IMR-90 (cell line): Measurements from ENCODE around the gene GJB3. TPM values are rescaled to one million over a fixed set of nuclear protein-coding genes. Genes with fewer than 3 reads are reported as not detected.

Source experiments
- ATAC-seq: fragments of 200-7000 bp; cut with Tn5 transposase; 2 replicates; pipeline ENCODE4 v1.9.1; 2020; ENCODE audit warnings: low read depth, mild to moderate bottlenecking, moderate library complexity
- BruUV-seq: library from RNA; stranded (reverse); fragments of 400-500 nt; replicated peaks from 2 replicates; lab custom pipeline; 2021; lab: Mats Ljungman, UMichigan
- CTCF ChIA-PET: fragments of 300-600 bp; formaldehyde crosslinking; extraction: SDS; loops from one replicate; lab custom pipeline; 2021; ENCODE audit warnings: antibody characterized with exemption; lab: Yijun Ruan, JAX
- POLR2A ChIA-PET: fragments of 300-600 bp; sonication (Branson Sonifier 250); formaldehyde crosslinking; loops from one replicate; lab custom pipeline; 2022; ENCODE audit warnings: antibody characterized with exemption; ENCODE audit not compliant: unreplicated experiment; lab: Charles Lee
- DNase-seq: peaks from one replicate; pipeline ENCODE4 v3.0.0; 2013
- H2AFZ ChIP-seq: replicated peaks from 2 replicates; pipeline ENCODE3; 2013; ENCODE audit warnings: low read length, mild to moderate bottlenecking; ENCODE audit not compliant: poor library complexity
- H2AK5ac ChIP-seq: 2 replicates; pipeline ENCODE4 v1.6.1; 2013; ENCODE audit warnings: low read depth, low read length, inconsistent platforms
- H2AK9ac ChIP-seq: replicated peaks from 2 replicates; pipeline ENCODE3; 2013; ENCODE audit warnings: mild to moderate bottlenecking, low read depth, low read length, moderate library complexity; ENCODE audit not compliant: poor library complexity
- H2BK120ac ChIP-seq: 2 replicates; pipeline ENCODE4 v1.6.1; 2013; ENCODE audit warnings: low read depth, low read length, inconsistent platforms
- H2BK15ac ChIP-seq: 3 replicates; pipeline ENCODE4 v1.6.1; 2013; ENCODE audit warnings: low read depth, low read length, inconsistent platforms
- H2BK20ac ChIP-seq: 2 replicates; pipeline ENCODE4 v1.6.1; 2013; ENCODE audit warnings: low read depth, mild to moderate bottlenecking, inconsistent platforms, low read length, moderate library complexity
- H2BK5ac ChIP-seq: 2 replicates; pipeline ENCODE4 v1.6.1; 2013; ENCODE audit warnings: mild to moderate bottlenecking, low read depth, low read length, inconsistent platforms; ENCODE audit not compliant: poor library complexity, severe bottlenecking
- H3K14ac ChIP-seq: replicated peaks from 2 replicates; pipeline ENCODE4 v1.6.1; 2013; ENCODE audit warnings: low read depth, low read length, inconsistent platforms
- H3K18ac ChIP-seq: 2 replicates; pipeline ENCODE4 v1.6.1; 2013; ENCODE audit warnings: low read depth, low read length, control low read depth
- H3K23ac ChIP-seq: 2 replicates; pipeline ENCODE4 v1.6.1; 2013; ENCODE audit warnings: low read depth, low read length, inconsistent platforms
- H3K27ac ChIP-seq: 2 replicates; pipeline ENCODE4 v1.5.1; 2013; ENCODE audit warnings: mild to moderate bottlenecking, control low read depth, low read length; ENCODE audit not compliant: insufficient read depth
- H3K27me3 ChIP-seq: 2 replicates; pipeline ENCODE4 v1.6.1; 2013; ENCODE audit warnings: low read length; ENCODE audit not compliant: control insufficient read depth, insufficient read depth
- H3K36me3 ChIP-seq: 2 replicates; pipeline ENCODE4 v1.6.1; 2013; ENCODE audit warnings: low read length, mixed read lengths; ENCODE audit not compliant: control insufficient read depth, insufficient read depth
- H3K4ac ChIP-seq: 2 replicates; pipeline ENCODE4 v1.6.1; 2013; ENCODE audit warnings: low read depth, low read length, inconsistent platforms
- H3K4me1 ChIP-seq: 2 replicates; pipeline ENCODE4 v1.6.1; 2013; ENCODE audit warnings: low read length, mixed read lengths; ENCODE audit not compliant: control insufficient read depth, insufficient read depth
- H3K4me2 ChIP-seq: 2 replicates; pipeline ENCODE4 v1.6.1; 2013; ENCODE audit warnings: low read depth, mild to moderate bottlenecking, control low read depth, low read length, moderate library complexity
- H3K4me3 ChIP-seq: 2 replicates; pipeline ENCODE4 v1.5.1; 2013; ENCODE audit warnings: low read depth, mild to moderate bottlenecking, control low read depth, low read length, moderate library complexity; ENCODE audit not compliant: insufficient read depth
- H3K56ac ChIP-seq: 2 replicates; pipeline ENCODE4 v1.6.1; 2013; ENCODE audit warnings: low read length, inconsistent platforms; ENCODE audit not compliant: insufficient read depth; ENCODE audit errors: extremely low read depth
- H3K79me1 ChIP-seq, 2 experiments: 2 replicates each; pipeline ENCODE4 v1.6.1; 2013; ENCODE audit warnings: low read length in 2 of 2, inconsistent platforms in 1 of 2, low read depth in 1 of 2
- H3K9ac ChIP-seq: 2 replicates; pipeline ENCODE4 v1.6.1; 2013; ENCODE audit warnings: low read depth, low read length, control low read depth
- H3K9me1 ChIP-seq: 2 replicates; pipeline ENCODE4 v1.6.1; 2013; ENCODE audit warnings: low read length, inconsistent platforms; ENCODE audit not compliant: insufficient read depth
- H3K9me3 ChIP-seq: 2 replicates; pipeline ENCODE4 v1.6.1; 2013; ENCODE audit warnings: low read length; ENCODE audit not compliant: control insufficient read depth, insufficient read depth
- H4K20me1 ChIP-seq: 2 replicates; pipeline ENCODE4 v1.6.1; 2013; ENCODE audit warnings: low read length, inconsistent platforms; ENCODE audit not compliant: insufficient read depth
- H4K5ac ChIP-seq: 2 replicates; pipeline ENCODE4 v1.6.1; 2013; ENCODE audit warnings: mild to moderate bottlenecking, low read depth, low read length, control low read depth
- H4K8ac ChIP-seq, 2 experiments: 2 replicates each; pipeline ENCODE4 v1.6.1; 2013; ENCODE audit warnings: low read depth in 2 of 2, low read length in 2 of 2, control low read depth in 1 of 2, inconsistent platforms in 1 of 2
- H4K91ac ChIP-seq: 2 replicates; pipeline ENCODE4 v1.6.1; 2013; ENCODE audit warnings: low read depth, low read length, inconsistent platforms; ENCODE audit not compliant: insufficient read depth
- BHLHE40 ChIP-seq: fragments of 150-350 bp; IDR thresholded peaks from 2 replicates; pipeline ENCODE4 v1.6.1; 2016; ENCODE audit warnings: mild to moderate bottlenecking, low read depth, low read length
- CEBPB ChIP-seq: IDR thresholded peaks from 2 replicates; pipeline ENCODE4 v1.6.1; 2012; ENCODE audit warnings: low read depth, low read length, improper control_type of control experiment
- CTCF ChIP-seq: conservative IDR thresholded peaks from 2 replicates; pipeline ENCODE4 v1.5.1; 2012; ENCODE audit warnings: mild to moderate bottlenecking, low read depth, low read length, improper control_type of control experiment
- FOS ChIP-seq: fragments of 150-350 bp; IDR thresholded peaks from 2 replicates; pipeline ENCODE4 v1.6.1; 2016; ENCODE audit warnings: low read depth, low read length
- MAFK ChIP-seq: IDR thresholded peaks from 2 replicates; pipeline ENCODE4 v1.6.1; 2012; ENCODE audit warnings: low read depth, low read length, improper control_type of control experiment
- MAZ ChIP-seq: IDR thresholded peaks from 2 replicates; pipeline ENCODE4 v1.6.1; 2012; ENCODE audit warnings: low read depth, mild to moderate bottlenecking, low read length, improper control_type of control experiment, moderate library complexity, borderline replicate concordance
- MXI1 ChIP-seq: IDR thresholded peaks from 2 replicates; pipeline ENCODE4 v1.6.1; 2012; ENCODE audit warnings: low read depth, mild to moderate bottlenecking, low read length, moderate library complexity, borderline replicate concordance
- POLR2A ChIP-seq: IDR thresholded peaks from 2 replicates; pipeline ENCODE4 v1.6.1; 2012; ENCODE audit warnings: mild to moderate bottlenecking, low read depth, low read length
- RAD21 ChIP-seq: IDR thresholded peaks from 2 replicates; pipeline ENCODE4 v1.6.1; 2012; ENCODE audit warnings: low read length, improper control_type of control experiment
- RCOR1 ChIP-seq: IDR thresholded peaks from 2 replicates; pipeline ENCODE4 v1.6.1; 2012; ENCODE audit warnings: mild to moderate bottlenecking, low read length, improper control_type of control experiment; ENCODE audit not compliant: insufficient replicate concordance
- RFX5 ChIP-seq: IDR thresholded peaks from 2 replicates; pipeline ENCODE4 v1.8.0; 2012; ENCODE audit warnings: low read depth, mild to moderate bottlenecking, low read length, moderate library complexity
- USF2 ChIP-seq: fragments of 150-350 bp; IDR thresholded peaks from 2 replicates; pipeline ENCODE4 v1.6.1; 2017; ENCODE audit warnings: mild to moderate bottlenecking, antibody characterized with exemption, low read length, low read depth
- WGBS, 2 experiments: methylation state at CpG; one replicate each; pipeline versions ENCODE4 v1.1.5 to v1.1.7; 2013; ENCODE audit warnings: missing lambda C conversion rate in 2 of 2; ENCODE audit not compliant: insufficient read length in 1 of 2; ENCODE audit errors: extremely low coverage in 2 of 2; 5-methylcytosine and 5-hydroxymethylcytosine counted together
- dilution Hi-C: fragments of 300-500 bp; cut with HindIII; formaldehyde crosslinking; loops from one replicate; pipeline ENCODE4 v1.14.3; 2018; ENCODE audit warnings: low sequenced_read_pairs; ENCODE audit not compliant: unreplicated experiment
- in situ Hi-C: fragments of 300-500 bp; cut with MboI; formaldehyde crosslinking; loops from 3 replicates; pipeline ENCODE4 v1.14.3; 2019; ENCODE audit warnings: low sequenced_read_pairs, inconsistent platforms, mixed read lengths
- intact Hi-C: fragments of 100-400 bp; cut with micrococcal nuclease; formaldehyde crosslinking; loops from 2 replicates; pipeline ENCODE4 v1.10.0; 2022
- polyA plus RNA-seq, 3 experiments: library from polyadenylated mRNA; depleted of rRNA; stranded (reverse); fragments of >200 nt; gene quantifications; 2 replicates each; pipeline ENCODE4 v1.2.3, GENCODE V29; 2012; ENCODE audit warnings: low replicate concordance in 1 of 3
- total RNA-seq: library from RNA; depleted of rRNA; stranded (reverse); fragments of >200 nt; gene quantifications from 2 replicates; pipeline ENCODE4 v1.2.3, GENCODE V29; 2012

The GJB3 gene
- total and polyA plus RNA-seq, 2 of the 4 experiments (the other 2 are of a cell fraction), result not detected

- no peak overlapping the region for H3K27ac ChIP-seq
- dilution Hi-C loops, result no loop called here
- no peak overlapping the region for H2BK120ac ChIP-seq
- H3K9me1 ChIP-seq, result no peaks in the 10 kb centered on the region
- CTCF ChIA-PET, result interaction anchor here (0.9 to 1.2 kb wide), 2 partner anchors 37 to 58 kb away, joined by 3 to 5 read pairs; no protein-coding TSS in a partner anchor
- H4K20me1 ChIP-seq, result no peaks in the 10 kb centered on the region
- in situ Hi-C loops, result no loop called here
- no peak overlapping the region for H3K4me3 ChIP-seq
- no peaks in the 10 kb centered on the region for H3K36me3 ChIP-seq
- no peak overlapping the region for H3K4ac ChIP-seq
- no peak for TF ChIP-seq MAZ
- TF ChIP-seq MAFK, result no peak
- no peak for TF ChIP-seq BHLHE40
- no peak for TF ChIP-seq USF2
- no peak for TF ChIP-seq RFX5
- TF ChIP-seq FOS, result no peak
- no peak for TF ChIP-seq CEBPB
- no peak for TF ChIP-seq RAD21
- TF ChIP-seq RCOR1, result no peak
- TF ChIP-seq CTCF, result no peak
- TF ChIP-seq POLR2A, result no peak
- no peak for TF ChIP-seq MXI1
- no peak overlapping the region for H3K14ac ChIP-seq
- H3K4me2 ChIP-seq, result no peak overlapping the region
- no peak overlapping the region for H3K18ac ChIP-seq
- no peak overlapping the region for H4K8ac ChIP-seq
- H2AK9ac ChIP-seq, result no peak overlapping the region
- no peaks in the 10 kb centered on the region for H3K9me3 ChIP-seq
- no peak overlapping the region for H2AFZ ChIP-seq
- no peak overlapping the region for H4K91ac ChIP-seq
- DNase-seq (peak; percentile 14), ATAC-seq (peak; percentile 42)
- H3K56ac ChIP-seq, result no peak overlapping the region
- H3K4me1 ChIP-seq, result no peaks in the 10 kb centered on the region
- H2BK5ac ChIP-seq, result no peak overlapping the region
- H3K23ac ChIP-seq, result no peak overlapping the region
- POLR2A ChIA-PET, result no interaction called here
- H2BK15ac ChIP-seq, result no peak overlapping the region
- no peak overlapping the region for H3K9ac ChIP-seq
- BruUV-seq, result no TSS peak
- H2BK20ac ChIP-seq, result no peak overlapping the region
- WGBS, 2 experiments, result no CpG with 5 or more reads among the region's 6 CpGs
- H4K5ac ChIP-seq, result no peak overlapping the region
- no peaks in the 10 kb centered on the region for H3K79me1 ChIP-seq
- intact Hi-C loops, result no loop called here
- no peak overlapping the region for H2AK5ac ChIP-seq
- no peaks in the 10 kb centered on the region for H3K27me3 ChIP-seq
Observed at GRCh38 chr1:34800214-34800613, 19.2 kb downstream of the GJB3 start.
